Neural progenitor cell (in vitro differentiated cells): Measurements from ENCODE around the gene SYNC. TPM values are rescaled to one million over a fixed set of nuclear protein-coding genes. Genes with fewer than 3 reads are reported as not detected.
A peak's percentile ranks its signal among the peaks of the same experiment; 100 is the strongest.

Source experiments
- DNase-seq: peaks from one replicate; pipeline ENCODE4 v3.0.0-alpha.2; 2016; ENCODE audit warnings: low spot score
- H2AFZ ChIP-seq: fragments of 200-600 bp; sonication (generic); replicated peaks from 2 replicates; pipeline ENCODE4 v1.6.1; 2016; ENCODE audit warnings: antibody characterized with exemption
- H3F3A ChIP-seq: fragments of 200-600 bp; sonication (generic); 2 replicates; pipeline ENCODE4 v1.6.1; 2016; ENCODE audit warnings: antibody characterized with exemption, low read depth
- H3K27ac ChIP-seq: fragments of 200-600 bp; sonication (generic); 2 replicates; pipeline ENCODE4 v1.5.1; 2016; ENCODE audit warnings: mild to moderate bottlenecking
- H3K27me3 ChIP-seq: fragments of 200-600 bp; sonication (generic); 2 replicates; pipeline ENCODE4 v1.6.1; 2016; ENCODE audit warnings: mild to moderate bottlenecking, moderate library complexity
- H3K36me3 ChIP-seq: fragments of 200-600 bp; sonication (generic); 2 replicates; pipeline ENCODE4 v1.5.1; 2016
- H3K4me1 ChIP-seq: fragments of 200-600 bp; sonication (generic); 2 replicates; pipeline ENCODE4 v1.6.1; 2016; ENCODE audit warnings: mixed run types
- H3K4me2 ChIP-seq: fragments of 200-600 bp; sonication (generic); 2 replicates; pipeline ENCODE4 v1.6.1; 2016
- H3K4me3 ChIP-seq: fragments of 200-600 bp; sonication (generic); 2 replicates; pipeline ENCODE4 v1.5.1; 2016
- H3K79me2 ChIP-seq: fragments of 200-600 bp; sonication (generic); 2 replicates; pipeline ENCODE4 v1.6.1; 2016; ENCODE audit warnings: low read depth
- H3K9ac ChIP-seq: fragments of 200-600 bp; sonication (generic); 2 replicates; pipeline ENCODE4 v1.6.1; 2016
- H3K9me3 ChIP-seq: fragments of 200-600 bp; sonication (generic); 2 replicates; pipeline ENCODE4 v1.5.1; 2016; ENCODE audit warnings: low read depth
- H4K20me1 ChIP-seq: fragments of 200-600 bp; sonication (generic); 2 replicates; pipeline ENCODE4 v1.6.1; 2016; ENCODE audit warnings: low read depth
- H3K27ac Mint-ChIP-seq: 3 replicates; pipeline ENCODE4 v1.8.0; 2021; ENCODE audit warnings: mixed read lengths
- H3K27me3 Mint-ChIP-seq: 2 replicates; pipeline ENCODE4 v1.8.0; 2022; ENCODE audit warnings: low read depth, mild to moderate bottlenecking, inconsistent platforms, moderate library complexity, mixed read lengths; ENCODE audit not compliant: insufficient read depth
- H3K36me3 Mint-ChIP-seq: 3 replicates; pipeline ENCODE4 v1.8.0; 2021; ENCODE audit warnings: mixed read lengths
- H3K4me1 Mint-ChIP-seq: 3 replicates; pipeline ENCODE4 v1.8.0; 2021; ENCODE audit warnings: mixed read lengths
- H3K4me3 Mint-ChIP-seq: 3 replicates; pipeline ENCODE4 v1.8.0; 2021; ENCODE audit warnings: mild to moderate bottlenecking, moderate library complexity, mixed read lengths
- H3K9me3 Mint-ChIP-seq: 3 replicates; pipeline ENCODE4 v1.8.0; 2020; ENCODE audit warnings: mixed read lengths
- EZH2 ChIP-seq: fragments of 200-600 bp; sonication (generic); IDR thresholded peaks from 2 replicates; pipeline ENCODE4 v1.6.1; 2017; ENCODE audit warnings: antibody characterized with exemption, mild to moderate bottlenecking, moderate library complexity
- EZH2phosphoT487 ChIP-seq: fragments of 200-600 bp; sonication (generic); IDR thresholded peaks from 2 replicates; pipeline ENCODE4 v1.6.1; 2017; ENCODE audit warnings: antibody characterized with exemption
- total RNA-seq: library from RNA; depleted of rRNA; stranded (reverse); fragments of >200 nt; gene quantifications from 2 replicates; pipeline ENCODE4 v1.2.3, GENCODE V29; 2015; ENCODE audit warnings: low replicate concordance
- TF ChIP-seq, protein P1 (sequence below): fragments of 200-600 bp; sonication (generic); IDR thresholded peaks from 2 replicates; pipeline ENCODE4 v1.5.1; 2017; ENCODE audit warnings: antibody characterized with exemption, mild to moderate bottlenecking

The SYNC gene
- total RNA-seq, 1 donor from 2014 or later: not detected

DNA sequence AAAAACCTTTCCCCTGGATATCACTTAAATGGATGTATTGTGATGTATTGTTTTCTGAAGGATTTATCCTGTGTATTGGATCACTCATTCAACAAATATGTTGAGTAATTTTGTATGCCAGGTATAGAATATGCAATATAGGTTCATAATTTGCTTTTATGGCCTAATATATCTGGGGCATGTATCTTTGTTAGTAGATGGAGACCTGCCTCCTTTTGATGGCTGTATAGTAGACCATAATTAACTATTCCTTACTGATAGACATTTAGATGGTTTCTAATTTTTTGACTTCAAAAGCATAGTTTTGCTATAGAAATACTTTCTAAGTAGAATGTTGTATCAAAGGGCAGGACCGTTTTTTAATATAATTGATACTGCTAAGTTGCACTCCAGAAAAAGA lies 43.0 kb downstream of the SYNC start:
- peaks cover 9% of the 10 kb centered on the region for H3K4me1 Mint-ChIP-seq
- H3K4me1 ChIP-seq: peaks cover 7% of the 10 kb centered on the region
- no peak overlapping the region for H3K27ac Mint-ChIP-seq
- no peak overlapping the region for H3K4me2 ChIP-seq
- TF ChIP-seq, protein P1, sequence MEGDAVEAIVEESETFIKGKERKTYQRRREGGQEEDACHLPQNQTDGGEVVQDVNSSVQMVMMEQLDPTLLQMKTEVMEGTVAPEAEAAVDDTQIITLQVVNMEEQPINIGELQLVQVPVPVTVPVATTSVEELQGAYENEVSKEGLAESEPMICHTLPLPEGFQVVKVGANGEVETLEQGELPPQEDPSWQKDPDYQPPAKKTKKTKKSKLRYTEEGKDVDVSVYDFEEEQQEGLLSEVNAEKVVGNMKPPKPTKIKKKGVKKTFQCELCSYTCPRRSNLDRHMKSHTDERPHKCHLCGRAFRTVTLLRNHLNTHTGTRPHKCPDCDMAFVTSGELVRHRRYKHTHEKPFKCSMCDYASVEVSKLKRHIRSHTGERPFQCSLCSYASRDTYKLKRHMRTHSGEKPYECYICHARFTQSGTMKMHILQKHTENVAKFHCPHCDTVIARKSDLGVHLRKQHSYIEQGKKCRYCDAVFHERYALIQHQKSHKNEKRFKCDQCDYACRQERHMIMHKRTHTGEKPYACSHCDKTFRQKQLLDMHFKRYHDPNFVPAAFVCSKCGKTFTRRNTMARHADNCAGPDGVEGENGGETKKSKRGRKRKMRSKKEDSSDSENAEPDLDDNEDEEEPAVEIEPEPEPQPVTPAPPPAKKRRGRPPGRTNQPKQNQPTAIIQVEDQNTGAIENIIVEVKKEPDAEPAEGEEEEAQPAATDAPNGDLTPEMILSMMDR: no peak
- no peak for TF ChIP-seq EZH2
- TF ChIP-seq EZH2phosphoT487: no peak
- H3K4me3 Mint-ChIP-seq: no peak overlapping the region
- H3K36me3 Mint-ChIP-seq: peaks cover 51% of the 10 kb centered on the region
- H3K9me3 Mint-ChIP-seq: peaks cover 2% of the 10 kb centered on the region
- no peak for DNase-seq
- peaks cover 39% of the 10 kb centered on the region for H3K36me3 ChIP-seq
- no peaks in the 10 kb centered on the region for H3K27me3 ChIP-seq
- no peak overlapping the region for H3K27ac ChIP-seq
- H3K27me3 Mint-ChIP-seq: peaks cover 8% of the 10 kb centered on the region
- no peaks in the 10 kb centered on the region for H3K9me3 ChIP-seq
- H3K9ac ChIP-seq: no peak overlapping the region
- peaks cover 48% of the 10 kb centered on the region for H4K20me1 ChIP-seq
- no peak overlapping the region for H2AFZ ChIP-seq
- no peak overlapping the region for H3K4me3 ChIP-seq
- peaks cover 98% of the 10 kb centered on the region for H3K79me2 ChIP-seq
- H3F3A ChIP-seq: peaks cover 57% of the 10 kb centered on the region

DNA sequence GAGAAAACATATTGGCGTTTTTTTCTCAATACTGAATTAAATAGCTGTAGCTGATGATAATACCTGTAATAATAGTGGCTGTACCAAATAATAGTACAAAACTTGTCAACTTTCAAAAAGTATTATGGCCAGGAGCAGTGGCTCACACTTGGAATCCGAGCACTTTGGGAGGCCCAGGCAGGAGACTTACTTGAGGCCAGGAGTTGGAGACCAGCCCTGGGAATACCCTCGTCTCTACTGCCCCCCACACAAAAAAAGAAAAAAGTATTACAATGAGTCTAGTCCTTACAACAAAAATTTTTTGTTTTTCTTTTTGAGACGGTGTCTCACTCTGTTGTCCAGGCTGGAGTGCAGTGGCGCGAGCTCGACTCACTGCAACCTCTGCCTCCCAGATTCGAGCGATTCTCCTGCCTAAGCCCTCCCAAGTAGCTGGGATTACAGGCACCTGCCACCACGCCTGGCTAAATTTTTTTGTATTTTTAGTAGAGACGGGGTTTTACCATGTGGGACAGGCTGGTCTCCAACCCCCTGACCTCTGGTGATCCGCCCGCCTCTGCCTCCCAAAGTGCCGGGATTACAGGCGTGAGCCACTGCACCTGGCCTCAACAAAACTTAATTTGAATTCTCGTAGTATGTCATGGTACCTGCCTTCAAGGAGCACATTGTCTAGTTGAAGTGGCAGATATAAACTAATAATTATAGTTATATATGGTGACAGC lies 50.2 kb downstream of the SYNC start:
- H3F3A ChIP-seq: peaks cover 40% of the 10 kb centered on the region
- peaks cover 37% of the 10 kb centered on the region for H4K20me1 ChIP-seq
- peak overlapping the region; percentile 82 for H3K4me3 ChIP-seq
- peak overlapping the region; percentile 90 for H3K4me2 ChIP-seq
- peaks cover 92% of the 10 kb centered on the region for H3K79me2 ChIP-seq
- peaks cover 35% of the 10 kb centered on the region for H3K4me1 ChIP-seq
- no peak overlapping the region for H3K27ac ChIP-seq
- Mint-ChIP-seq H3K36me3 (peaks cover 36% of the 10 kb centered on the region), H3K9me3 (no peaks in the 10 kb centered on the region), H3K4me3 (peak overlapping the region; percentile 94), H3K4me1 (peaks cover 37% of the 10 kb centered on the region), H3K27ac (peak overlapping the region; percentile 93), H3K27me3 (no peaks in the 10 kb centered on the region)
- DNase-seq: no peak
- peak overlapping the region; percentile 82 for H3K9ac ChIP-seq
- no peaks in the 10 kb centered on the region for H3K9me3 ChIP-seq
- H2AFZ ChIP-seq: no peak overlapping the region
- H3K36me3 ChIP-seq: peaks cover 18% of the 10 kb centered on the region
- H3K27me3 ChIP-seq: no peaks in the 10 kb centered on the region
- TF ChIP-seq EZH2phosphoT487: no peak

- Histone ChIP-seq H3K36me3 (peaks cover 9% of the 10 kb centered on the region), H3K27ac (peak overlapping the region; percentile 72), H3K27me3 (no peaks in the 10 kb centered on the region), H3F3A (peaks cover 31% of the 10 kb centered on the region), H3K9me3 (no peaks in the 10 kb centered on the region), H3K4me1 (peaks cover 35% of the 10 kb centered on the region), H3K79me2 (peaks cover 88% of the 10 kb centered on the region), H4K20me1 (peaks cover 28% of the 10 kb centered on the region), H3K4me2 (peak overlapping the region; percentile 90), H3K9ac (peak overlapping the region; percentile 82), H3K4me3 (peak overlapping the region; percentile 82), H2AFZ (no peak overlapping the region)
- no peak for DNase-seq
- Mint-ChIP-seq H3K9me3 (no peaks in the 10 kb centered on the region), H3K27me3 (no peaks in the 10 kb centered on the region), H3K36me3 (peaks cover 31% of the 10 kb centered on the region), H3K4me1 (peaks cover 37% of the 10 kb centered on the region), H3K27ac (peak overlapping the region; percentile 93), H3K4me3 (peak overlapping the region; percentile 94)
- TF ChIP-seq EZH2phosphoT487 (no peak), EZH2 (peak; percentile 36)
Measured at GRCh38 chr1:32651461-32652073, 51.0 kb downstream of the SYNC start.

GRCh38 chr1:32650752-32651460 lies 51.7 kb downstream of the SYNC start, which contains the start of gene RBBP4:
Gene RBBP4 (plus strand): TSS chr1:32651208. CDS start chr1:32651307, 99 bp downstream.
- H3K9me3 Mint-ChIP-seq: no peaks in the 10 kb centered on the region
- H3K79me2 ChIP-seq: peaks cover 88% of the 10 kb centered on the region
- peaks cover 37% of the 10 kb centered on the region for H3K4me1 Mint-ChIP-seq

More at GRCh38 chr1:32650752-32651460, 51.7 kb downstream of the SYNC start, which contains the start of gene RBBP4:
- Histone ChIP-seq H3F3A (peaks cover 25% of the 10 kb centered on the region), H3K4me2 (peak within 1 kb of the TSS; percentile 90), H3K4me3 (peak within 1 kb of the TSS; percentile 82), H3K9ac (peak within 1 kb of the TSS; percentile 82), H3K36me3 (peaks cover 8% of the 10 kb centered on the region), H3K27me3 (no peaks in the 10 kb centered on the region), H2AFZ (peak within 1 kb of the TSS; percentile 88), H4K20me1 (peaks cover 22% of the 10 kb centered on the region), H3K27ac (peak within 1 kb of the TSS; percentile 98), H3K4me1 (peaks cover 35% of the 10 kb centered on the region), H3K9me3 (no peaks in the 10 kb centered on the region)
- TF ChIP-seq EZH2phosphoT487 (peak; percentile 15), EZH2 (peak; percentile 51)
- TF ChIP-seq, protein P1: no peak
- H3K27ac Mint-ChIP-seq: peak within 1 kb of the TSS; percentile 99
- no peaks in the 10 kb centered on the region for H3K27me3 Mint-ChIP-seq
- peak; percentile 98 for DNase-seq
- H3K36me3 Mint-ChIP-seq: peaks cover 30% of the 10 kb centered on the region
- peak within 1 kb of the TSS; percentile 94 for H3K4me3 Mint-ChIP-seq
